GM15510 (cell line): ENCODE data around the gene NUP133.

Experiments used
- POLR2A ChIP-seq: IDR thresholded peaks from 3 replicates; pipeline ENCODE4 v1.6.1; 2011; ENCODE audit warnings: borderline replicate concordance; ENCODE audit not compliant: insufficient read length; ENCODE audit errors: extremely low read depth

Gene NUP133

GRCh38 chr1:229507951-229508822, at the start of gene NUP133:
Gene NUP133 (minus strand): TSS chr1:229508341. CDS start chr1:229508249, 92 bp downstream.
- TF ChIP-seq POLR2A = peak; percentile 97

- no peak for TF ChIP-seq POLR2A
Measured at GRCh38 chr1:229557200-229557850, 49.2 kb upstream of the NUP133 start.

GRCh38 chr1:229554886-229555621, 46.9 kb upstream of the NUP133 start:
- no peak for TF ChIP-seq POLR2A

GRCh38 chr1:229553621-229554130, 45.5 kb upstream of the NUP133 start:
- TF ChIP-seq POLR2A = no peak

DNA sequence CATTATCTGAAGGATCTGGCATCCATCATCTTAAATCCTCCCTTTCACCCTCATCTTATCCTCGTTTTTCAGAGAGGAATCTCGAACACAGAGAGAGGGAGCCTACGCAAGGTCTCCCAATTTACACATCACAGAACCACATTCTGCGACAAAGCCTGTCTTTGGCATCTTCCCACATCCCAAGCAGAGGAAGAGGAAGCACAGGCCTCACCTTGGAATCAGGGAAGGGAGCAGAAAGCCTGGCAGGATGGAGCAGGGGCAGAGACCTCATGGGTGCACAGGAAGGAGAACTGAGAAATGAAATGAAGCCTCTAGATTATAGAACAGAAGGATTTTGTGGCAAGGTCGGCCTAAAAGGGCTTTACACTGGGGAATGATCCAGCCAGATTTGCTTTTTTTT, 44.6 kb upstream of the NUP133 start:
- no peak for TF ChIP-seq POLR2A

DNA sequence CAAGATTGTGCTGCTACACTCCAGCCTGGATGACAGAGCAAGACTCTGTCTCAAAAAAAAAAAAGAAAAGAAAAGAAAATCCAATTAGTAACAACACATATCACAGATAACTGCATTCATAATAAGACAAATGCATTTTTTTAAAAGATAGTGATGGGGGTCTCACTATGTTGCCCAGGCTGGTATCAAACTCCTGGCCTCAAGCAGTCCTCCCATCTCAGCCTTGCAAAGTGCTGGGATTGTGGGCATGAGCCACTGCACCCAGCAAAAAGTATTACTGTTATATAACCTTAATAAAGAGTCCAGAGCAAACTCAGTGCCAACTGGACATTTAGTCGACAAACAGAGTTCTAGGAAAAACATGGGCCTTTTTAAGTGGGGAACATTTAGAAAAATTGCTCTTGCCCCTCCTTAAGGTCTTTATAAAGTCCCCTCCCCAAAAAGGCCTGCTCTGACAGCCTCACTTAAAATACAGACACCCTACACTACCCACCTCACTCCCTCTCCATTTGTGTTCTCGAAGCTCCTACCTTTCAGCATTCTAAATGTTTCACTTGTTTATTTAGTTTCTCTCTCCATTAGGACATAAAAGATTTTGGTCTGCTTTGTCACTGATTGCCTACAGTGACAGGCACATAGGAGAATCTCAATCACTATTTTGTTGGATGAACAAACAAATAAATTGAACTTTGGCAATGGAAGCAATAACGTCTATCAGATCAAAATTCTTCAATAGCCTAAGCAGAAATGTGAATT, 42.8 kb upstream of the NUP133 start:
- TF ChIP-seq POLR2A = no peak

DNA sequence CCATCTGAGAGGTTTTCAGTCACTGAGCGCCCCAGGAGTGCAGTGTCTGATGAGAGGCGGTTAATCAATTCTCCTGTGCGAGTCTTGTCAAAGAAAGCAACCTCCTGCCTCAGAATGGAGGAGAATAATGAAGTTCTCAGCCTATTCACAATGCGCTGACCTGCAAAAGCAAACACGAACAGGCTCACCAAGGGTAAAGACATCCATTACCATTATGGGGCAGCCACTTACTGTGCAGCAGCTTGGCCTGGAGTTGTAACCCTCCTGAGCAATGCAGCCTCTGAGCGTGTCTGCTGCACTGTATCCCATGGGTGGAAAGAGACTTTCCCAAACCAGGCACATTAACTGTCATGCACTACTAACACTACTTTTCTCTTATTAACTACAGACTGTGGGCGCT, 39.4 kb upstream of the NUP133 start:
- no peak for TF ChIP-seq POLR2A

DNA sequence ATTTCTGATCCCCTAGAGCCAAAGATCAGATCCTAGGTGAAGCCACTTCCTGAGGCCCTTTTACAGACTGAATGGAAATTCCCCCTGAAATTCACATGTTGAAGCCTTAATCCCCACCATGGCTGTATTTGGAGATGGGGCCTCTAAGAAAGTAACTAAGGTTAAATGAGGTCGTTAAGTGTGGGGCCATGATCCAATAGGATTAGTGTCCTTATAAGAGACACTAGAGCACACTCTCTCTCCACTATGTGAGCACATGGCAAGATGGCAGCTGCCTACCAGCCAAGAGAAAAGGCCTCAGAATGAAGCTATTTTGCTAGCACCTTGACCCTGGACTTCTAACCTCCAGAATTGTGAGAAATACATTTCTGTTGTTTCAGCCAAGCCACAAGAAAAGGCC, 36.4 kb upstream of the NUP133 start:
- TF ChIP-seq POLR2A = no peak

DNA sequence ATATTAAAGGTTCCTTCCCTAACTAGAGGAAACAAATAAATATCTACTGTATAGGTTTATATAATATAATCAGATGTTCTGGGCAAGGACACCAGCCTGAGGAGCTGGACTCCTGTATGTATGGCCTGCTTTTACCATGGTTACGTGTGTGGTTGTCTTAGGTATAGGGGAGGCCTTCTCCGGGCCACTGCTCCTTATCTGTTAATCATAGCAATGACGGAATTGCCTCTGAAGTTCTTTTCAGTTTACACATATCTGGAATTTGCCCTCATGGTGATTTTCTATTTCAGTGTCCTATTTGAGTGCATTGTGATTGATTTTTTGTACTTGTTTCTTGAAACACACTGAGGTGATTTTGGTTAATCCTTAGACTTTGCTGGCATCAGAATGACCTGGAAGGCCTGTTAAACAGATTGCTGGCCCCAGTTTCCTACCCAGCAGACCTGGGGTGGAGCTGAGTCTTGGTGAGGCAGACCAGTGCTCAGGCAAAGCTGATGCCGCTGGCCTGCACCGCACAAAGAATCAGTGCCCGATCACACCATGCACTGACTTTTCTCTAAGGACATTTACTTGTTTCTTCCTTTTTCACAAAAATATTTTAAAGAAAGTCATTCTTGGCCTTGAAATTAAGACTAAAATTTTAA, 31.8 kb upstream of the NUP133 start:
- TF ChIP-seq POLR2A = no peak

DNA sequence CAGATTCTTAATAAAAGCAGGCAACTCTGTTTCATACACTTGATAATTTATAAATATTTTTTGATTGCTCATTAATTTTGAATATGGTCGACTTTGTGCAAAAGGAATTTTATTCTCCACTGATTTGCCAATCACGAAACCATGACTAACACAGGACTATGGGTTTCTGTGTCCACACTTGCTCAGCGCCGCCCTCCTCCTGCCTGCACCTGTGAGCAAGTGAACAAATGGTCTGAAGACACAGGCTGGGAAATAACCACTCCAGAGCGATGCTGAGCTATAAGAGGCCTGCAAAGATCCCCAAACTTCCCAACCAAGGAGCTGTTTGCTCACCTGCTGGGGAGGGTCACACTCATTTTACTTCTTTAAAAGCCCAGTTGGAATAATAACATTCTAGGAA, 30.8 kb upstream of the NUP133 start:
- TF ChIP-seq POLR2A = no peak

GRCh38 chr1:229537894-229538293, 29.8 kb upstream of the NUP133 start:
- TF ChIP-seq POLR2A = no peak

GRCh38 chr1:229536982-229537381, 28.8 kb upstream of the NUP133 start:
- no peak for TF ChIP-seq POLR2A

- TF ChIP-seq POLR2A = no peak
Measured at GRCh38 chr1:229535230-229535629, 27.1 kb upstream of the NUP133 start.

DNA sequence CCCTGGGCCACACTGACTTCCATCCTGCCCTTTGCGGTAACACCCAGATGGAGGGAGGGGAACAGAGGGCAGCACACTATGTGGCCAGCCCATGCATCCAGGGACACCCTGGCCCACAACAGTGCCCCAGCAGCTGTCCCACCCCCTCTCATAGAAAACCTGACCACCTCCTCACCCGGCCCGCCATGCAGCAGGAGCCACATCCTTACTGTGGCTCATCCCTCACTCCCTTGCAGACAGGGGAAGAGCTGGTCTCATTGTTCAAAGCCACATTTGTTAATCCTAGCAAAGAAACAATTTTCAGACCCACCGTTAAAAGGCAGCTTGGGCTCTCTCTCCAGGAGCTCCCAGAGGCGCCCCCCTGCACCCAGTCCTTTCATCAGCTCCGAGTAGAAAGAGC, 23.2 kb upstream of the NUP133 start:
- TF ChIP-seq POLR2A = no peak
